Activated naive CD8-positive, alpha-beta T cell treated with anti-CD3 and anti-CD28 coated beads, Interleukin-2, amount 50 U/mL, for 16 hours (primary cell): ENCODE data around the gene GMDS.
"Not testable (repeated sequence)": the region's sequence is repeated elsewhere in the genome, so short reads cannot be mapped to it uniquely, and the experiment has no call there.

Experiments used
- DNase-seq: peaks from one replicate; pipeline ENCODE4 v3.0.0-alpha.2; 2020; ENCODE audit warnings: low read depth, low spot score

GMDS gene

DNA sequence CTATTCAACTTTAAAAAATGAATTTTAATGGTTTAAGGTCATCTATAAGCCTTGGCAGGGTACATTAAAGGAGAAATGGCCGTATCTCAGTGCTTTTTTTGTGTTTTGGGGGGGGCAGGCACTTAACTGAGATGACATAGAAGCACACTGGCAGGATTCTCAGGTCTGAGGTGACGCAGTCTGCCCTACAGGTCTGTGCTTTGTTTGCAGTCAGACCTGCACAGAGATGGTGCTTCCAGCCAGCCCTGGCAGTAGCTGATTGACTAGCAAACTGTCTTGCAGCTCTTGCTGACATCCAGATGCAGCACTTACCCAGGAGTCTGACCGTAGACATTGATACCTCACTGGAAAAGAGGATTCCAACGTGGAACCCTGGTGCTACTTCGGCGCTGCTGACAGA is 386.5 kb downstream of the GMDS start:
- DNase-seq = no peak

DNA sequence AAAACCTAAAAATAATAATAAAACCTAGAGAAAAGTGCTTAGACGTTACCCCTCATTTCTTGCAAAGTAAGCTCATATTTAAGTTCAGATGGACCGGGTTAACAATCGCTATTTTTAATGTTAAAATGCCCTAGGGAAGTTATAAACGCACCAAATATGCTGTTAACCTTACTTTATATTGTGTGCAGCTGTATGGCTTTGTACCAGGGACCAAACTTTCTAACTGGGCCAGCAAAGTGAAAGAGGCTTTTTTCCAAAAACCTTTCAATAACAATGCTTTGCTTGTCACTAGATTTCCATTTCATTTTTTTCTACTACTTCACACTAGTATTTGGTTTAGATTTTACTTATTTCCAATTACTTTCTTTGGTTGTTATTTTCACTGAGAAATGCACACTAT is 387.2 kb downstream of the GMDS start:
- no peak for DNase-seq

GRCh38 chr6:1856381-1856780 is 389.0 kb downstream of the GMDS start:
- DNase-seq = no peak

DNA sequence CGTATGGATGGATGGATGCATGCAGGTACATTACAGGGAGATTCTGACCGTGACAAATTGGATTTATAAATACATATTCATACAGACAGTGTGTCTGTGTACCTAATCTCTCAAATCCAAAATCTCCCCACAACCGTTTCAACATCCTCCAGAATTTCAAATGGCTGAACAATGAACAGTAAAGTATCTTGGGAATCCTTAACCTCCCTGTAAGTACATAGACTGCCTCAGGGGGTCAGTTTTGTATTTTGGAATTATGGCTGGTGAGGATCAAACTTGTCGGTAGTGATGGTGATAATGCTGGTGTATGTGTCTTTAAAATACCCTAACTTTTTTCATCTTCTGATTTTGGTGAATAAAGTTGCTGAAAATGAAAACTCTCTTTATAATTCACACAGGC is 389.5 kb downstream of the GMDS start:
- DNase-seq = no peak

DNA sequence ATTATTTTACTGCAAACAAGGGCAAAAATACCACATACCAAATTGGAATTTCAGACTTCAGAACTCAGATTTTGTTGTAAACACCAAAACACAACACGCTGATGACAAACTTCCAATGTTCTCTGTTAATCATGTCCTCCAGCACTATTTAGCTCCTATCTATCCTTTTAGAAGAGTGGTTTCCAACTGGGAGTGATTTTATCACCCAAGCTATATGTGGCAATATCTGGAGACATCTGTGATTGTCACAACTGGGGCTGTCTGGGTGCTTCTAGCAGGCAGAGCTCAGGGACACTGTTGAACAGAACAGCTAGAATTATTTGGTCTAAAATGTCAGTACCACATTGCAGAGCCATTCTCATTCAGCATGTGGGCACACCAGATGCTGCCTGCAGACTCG is 391.1 kb downstream of the GMDS start:
- no peak for DNase-seq

GRCh38 chr6:1853761-1854160 is 391.6 kb downstream of the GMDS start:
- DNase-seq = no peak

DNA sequence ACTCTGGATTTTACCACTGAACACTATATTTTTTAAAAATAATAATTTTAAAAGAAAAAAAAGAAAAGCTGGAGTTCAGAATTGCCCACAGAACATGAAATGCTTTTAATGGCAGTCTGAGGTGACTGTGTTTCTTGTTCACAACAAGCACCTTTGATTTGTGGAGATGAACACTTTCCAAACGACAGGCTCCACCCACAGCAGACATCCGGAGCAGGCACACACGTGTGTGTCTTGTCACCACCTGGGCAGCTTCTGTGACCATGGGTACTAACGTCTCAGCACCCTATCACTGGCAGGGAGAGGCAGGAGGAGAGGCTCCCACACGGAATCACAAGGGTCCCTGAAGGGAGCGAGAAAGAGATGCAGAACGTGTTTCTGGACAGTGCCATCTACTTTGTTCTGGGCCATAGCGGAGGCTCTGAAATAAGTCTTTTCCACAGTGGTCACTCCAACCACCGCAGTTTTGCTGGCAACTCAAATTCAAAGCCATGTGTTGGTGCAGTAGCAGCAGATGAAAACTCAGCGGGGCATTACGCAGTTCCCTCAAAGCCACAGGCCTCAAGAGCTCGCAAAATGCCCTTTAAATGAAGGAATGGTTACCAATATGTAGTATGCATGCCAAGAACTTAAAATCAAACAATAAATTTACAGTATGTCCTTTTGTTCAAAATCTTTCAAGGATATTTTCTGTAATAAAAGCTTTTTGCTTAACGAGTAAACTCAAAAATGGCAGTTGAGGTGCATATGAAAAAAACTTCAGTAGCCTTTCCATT is 393.5 kb downstream of the GMDS start:
- no peak for DNase-seq

DNA sequence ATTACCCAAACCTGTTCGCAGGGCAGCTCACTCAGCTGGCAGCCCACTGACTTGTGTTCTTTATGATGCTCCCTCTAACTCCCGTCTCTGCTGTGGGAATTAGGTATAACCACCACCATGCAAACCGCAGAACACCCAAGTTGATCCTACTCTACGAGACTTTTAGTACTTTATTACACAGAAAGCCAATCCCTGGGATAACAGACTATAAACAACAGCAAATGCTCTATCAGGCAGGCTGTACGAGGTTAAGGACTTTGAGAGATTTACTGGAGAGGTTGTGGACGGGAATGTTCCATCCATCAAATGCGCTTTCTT is 394.6 kb downstream of the GMDS start:
- no peak for DNase-seq

- DNase-seq = no peak
Measured at GRCh38 chr6:1850121-1850839, 395.1 kb downstream of the GMDS start.

GRCh38 chr6:1849691-1850090 is 395.7 kb downstream of the GMDS start:
- no peak for DNase-seq

GRCh38 chr6:1848752-1849151 is 396.7 kb downstream of the GMDS start:
- DNase-seq = no peak

DNA sequence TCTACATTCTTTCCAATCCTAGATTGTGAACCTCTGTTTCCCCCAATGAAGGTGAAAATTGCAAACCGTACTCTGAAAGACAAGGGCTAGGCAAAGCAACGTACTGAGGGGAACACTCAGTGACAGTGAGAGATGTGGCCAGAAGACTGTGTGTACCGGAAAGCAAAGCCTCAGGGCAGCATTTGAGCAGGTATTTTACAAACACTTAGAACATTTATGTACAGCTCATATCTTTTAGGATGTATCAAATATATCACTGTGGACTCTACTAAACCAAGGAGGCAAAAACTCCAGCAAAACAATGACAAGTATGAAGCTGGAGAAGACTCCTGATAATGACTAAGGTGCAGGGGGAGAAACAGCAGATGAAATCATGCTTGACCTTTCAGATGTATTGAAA is 398.8 kb downstream of the GMDS start:
- DNase-seq = no peak

DNA sequence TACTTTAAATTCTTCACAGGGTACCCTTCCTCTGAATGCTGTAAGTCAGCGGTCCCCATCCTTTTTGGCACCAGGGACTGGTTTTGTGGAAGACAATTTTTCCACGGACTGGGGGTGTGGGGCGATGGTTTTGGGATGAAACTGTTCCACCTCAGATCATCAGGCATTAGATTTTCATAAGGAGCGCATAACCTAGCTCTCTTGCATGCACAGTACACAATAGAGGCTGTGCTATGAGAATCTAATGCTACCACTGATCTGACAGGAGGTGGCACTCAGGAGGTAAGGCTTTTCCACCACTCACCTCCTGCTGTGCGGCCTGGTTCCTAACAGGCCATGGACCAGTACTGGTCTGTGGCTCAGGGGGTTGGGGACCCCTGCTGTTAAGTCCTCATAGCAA is 399.9 kb downstream of the GMDS start:
- DNase-seq = not testable (repeated sequence)

- DNase-seq = no peak
Measured at GRCh38 chr6:1842334-1842733, 403.1 kb downstream of the GMDS start.

- DNase-seq = no peak
Measured at GRCh38 chr6:1841136-1841535, 404.3 kb downstream of the GMDS start.

DNA sequence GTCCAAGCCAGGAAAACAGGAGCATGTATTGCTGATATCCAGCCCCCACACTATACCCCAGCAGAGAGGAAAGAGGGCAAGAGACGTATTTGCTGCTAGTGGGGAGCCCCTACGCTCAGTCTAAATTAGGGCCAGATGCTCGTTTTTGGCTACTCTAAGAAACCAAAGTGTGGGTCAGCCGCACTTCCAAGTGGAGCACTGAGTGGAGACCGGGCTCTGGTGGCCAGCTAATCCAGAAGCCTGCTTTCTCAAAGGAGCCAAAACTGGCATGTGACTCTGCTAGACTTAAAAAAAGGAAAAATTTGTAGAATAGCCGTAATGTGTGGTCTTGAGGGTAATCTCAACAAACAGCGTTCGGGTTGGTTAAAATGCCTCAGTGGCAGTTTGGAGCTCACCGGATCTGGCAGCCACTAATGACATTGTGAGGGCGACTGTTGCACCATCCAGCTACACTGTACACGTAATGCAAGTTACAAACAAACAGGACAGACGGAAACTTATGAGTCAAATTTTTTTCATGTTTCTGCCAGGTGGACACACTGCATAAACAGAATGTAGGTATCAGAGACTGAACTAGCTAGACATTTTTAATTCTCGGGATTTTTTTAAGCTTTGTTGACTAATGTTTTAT is 404.8 kb downstream of the GMDS start:
- no peak for DNase-seq

DNA sequence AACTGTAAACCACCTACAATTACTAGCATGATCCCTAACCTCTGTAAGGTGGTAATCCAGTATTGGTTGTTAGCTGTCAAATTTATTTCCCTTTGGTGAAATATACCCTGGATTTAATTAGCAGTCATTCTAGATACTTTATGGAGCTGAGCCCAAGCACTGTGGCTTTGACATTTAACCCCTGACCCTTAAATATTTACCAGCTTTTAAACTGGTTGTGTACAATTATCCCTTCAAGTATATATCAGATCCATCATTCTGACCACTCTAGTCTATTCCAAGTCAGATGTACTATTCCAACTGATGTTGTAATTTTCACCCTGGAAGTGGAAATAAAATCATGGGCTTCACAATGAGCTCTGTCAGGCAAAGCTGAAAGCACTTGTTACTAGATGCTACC is 406.0 kb downstream of the GMDS start:
- DNase-seq = no peak

- DNase-seq = no peak
Measured at GRCh38 chr6:1838604-1839213, 406.7 kb downstream of the GMDS start.

- DNase-seq = no peak
Measured at GRCh38 chr6:1837826-1838225, 407.6 kb downstream of the GMDS start.

GRCh38 chr6:1836690-1837089 is 408.7 kb downstream of the GMDS start:
- DNase-seq = no peak

DNA sequence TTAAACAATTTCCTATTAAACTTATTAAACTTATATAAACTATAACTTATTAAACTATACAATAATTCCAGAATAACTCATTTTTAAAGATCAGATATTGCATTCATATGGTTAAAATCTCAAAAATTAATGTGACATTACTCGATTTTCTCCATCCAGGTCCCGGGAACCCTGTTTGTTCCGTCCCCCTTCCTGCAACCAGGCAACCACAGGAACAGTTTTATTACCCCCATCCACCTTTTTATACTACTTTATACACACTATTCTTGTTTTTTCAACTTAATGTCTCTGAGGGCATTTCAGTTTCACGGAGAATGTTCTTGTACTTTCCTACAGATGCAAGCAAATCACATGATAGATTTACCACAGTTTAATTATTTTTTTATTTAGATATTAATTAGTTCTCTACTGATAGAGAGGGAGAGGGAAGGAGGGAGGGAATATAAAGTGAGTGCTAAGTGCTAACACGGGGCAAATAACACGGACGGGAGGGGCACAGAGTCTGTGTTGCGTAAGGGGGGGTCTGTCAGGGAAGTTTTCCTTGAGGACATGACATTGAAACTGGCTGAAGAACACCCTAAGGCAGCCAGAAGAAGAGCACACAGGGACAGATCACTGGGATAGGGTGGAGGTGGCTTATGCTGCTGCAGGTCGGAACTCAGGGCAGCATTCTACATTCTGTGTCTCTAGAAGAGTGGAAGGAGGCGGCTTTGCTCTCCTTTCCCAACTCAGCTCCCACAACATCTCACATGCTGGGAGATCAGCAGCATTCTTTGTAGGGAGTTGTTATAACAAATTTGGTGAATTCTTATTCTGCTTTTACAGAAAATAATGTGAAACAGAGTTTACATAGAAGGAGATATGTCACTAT is 410.5 kb downstream of the GMDS start:
- DNase-seq = no peak

DNA sequence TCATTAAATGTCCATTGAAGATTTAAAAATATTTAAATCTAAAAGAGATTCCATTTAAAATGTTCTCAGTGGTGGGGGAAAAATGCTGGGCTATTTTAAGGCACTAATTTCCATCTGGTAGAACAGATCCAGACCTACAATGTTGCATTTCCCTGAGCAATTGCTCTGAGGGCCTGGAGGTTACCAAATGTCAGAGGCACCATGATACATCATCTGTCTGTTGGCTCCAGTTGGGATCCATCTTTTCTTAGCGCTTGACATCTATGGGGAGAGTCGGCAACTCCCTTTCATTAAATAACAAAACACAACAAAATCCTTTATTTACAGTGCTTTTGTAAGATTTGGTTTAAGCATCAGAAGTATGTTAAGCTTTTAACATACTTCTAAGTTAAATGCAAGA is 411.2 kb downstream of the GMDS start:
- DNase-seq = no peak
